ENCODE data around the gene ZNF451. TPM values are rescaled to one million over a fixed set of nuclear protein-coding genes. Genes with fewer than 3 reads are reported as not detected.
"Not testable (repeated sequence)": the region's sequence is repeated elsewhere in the genome, so short reads cannot be mapped to it uniquely, and the experiment has no call there.

The ZNF451 gene
- 56.9 TPM for total RNA-seq

- H3K27ac ChIP-seq (ENCODE audit: low read depth, low read length) = peak within 1 kb of the TSS; percentile 70
- peak within 1 kb of the TSS; percentile 79 to 84 (median 81) for H3K9ac ChIP-seq (ENCODE audit: low read depth in 1 of 3, low read length in 3 of 3)
These were observed at the start of gene ZNF451 for GRCh38 chr6:57089687-57090457. Gene ZNF451 (plus strand): TSS chr6:57090188. CDS start chr6:57090254, 66 bp downstream.

GRCh38 chr6:57044061-57044460 lies 45.9 kb upstream of the ZNF451 start:
- H3K4me1 ChIP-seq (ENCODE audit: control insufficient read depth in 3 of 3, insufficient read depth in 3 of 3, low read length in 3 of 3); H3K9me3 ChIP-seq (ENCODE audit: control insufficient read depth in 3 of 3, low read length in 3 of 3); H3K9ac ChIP-seq (ENCODE audit: low read depth in 1 of 3, low read length in 3 of 3); H3K36me3 ChIP-seq (ENCODE audit: control insufficient read depth in 3 of 3, insufficient read depth in 3 of 3, low read length in 3 of 3); H3K27ac ChIP-seq (ENCODE audit: low read depth, low read length); H3K4me3 ChIP-seq (ENCODE audit: low read length in 3 of 3): not testable (repeated sequence)
- peaks cover 0 to 12% (median 11%) of the 10 kb centered on the region in 3 donors for H3K27me3 ChIP-seq (ENCODE audit: control insufficient read depth in 3 of 3, insufficient read depth in 3 of 3, low read length in 3 of 3)

More at GRCh38 chr6:57089687-57090457, at the start of gene ZNF451:
- peak within 1 kb of the TSS; percentile 69 to 84 (median 73) for H3K4me3 ChIP-seq (ENCODE audit: low read length in 3 of 3)
- H3K9me3 ChIP-seq (ENCODE audit: control insufficient read depth in 3 of 3, low read length in 3 of 3) = no peaks in the 10 kb centered on the region
- H3K4me1 ChIP-seq (ENCODE audit: control insufficient read depth in 3 of 3, insufficient read depth in 3 of 3, low read length in 3 of 3) = peaks cover 6 to 13% (median 10%) of the 10 kb centered on the region in 3 donors
- H3K36me3 ChIP-seq (ENCODE audit: control insufficient read depth in 3 of 3, insufficient read depth in 3 of 3, low read length in 3 of 3) = peaks cover 0 to 2% (median 0%) of the 10 kb centered on the region in 3 donors
- H3K27me3 ChIP-seq (ENCODE audit: control insufficient read depth in 3 of 3, insufficient read depth in 3 of 3, low read length in 3 of 3) = no peaks in the 10 kb centered on the region

GRCh38 chr6:57044568-57044967 lies 45.4 kb upstream of the ZNF451 start:
- Histone ChIP-seq H3K4me3 (ENCODE audit: low read length in 3 of 3) (no peak overlapping the region), H3K36me3 (ENCODE audit: control insufficient read depth in 3 of 3, insufficient read depth in 3 of 3, low read length in 3 of 3) (no peaks in the 10 kb centered on the region), H3K4me1 (ENCODE audit: control insufficient read depth in 3 of 3, insufficient read depth in 3 of 3, low read length in 3 of 3) (no peaks in the 10 kb centered on the region), H3K27ac (ENCODE audit: low read depth, low read length) (no peak overlapping the region), H3K9ac (ENCODE audit: low read depth in 1 of 3, low read length in 3 of 3) (no peak overlapping the region), H3K27me3 (ENCODE audit: control insufficient read depth in 3 of 3, insufficient read depth in 3 of 3, low read length in 3 of 3) (peaks cover 0 to 12% (median 11%) of the 10 kb centered on the region in 3 donors), H3K9me3 (ENCODE audit: control insufficient read depth in 3 of 3, low read length in 3 of 3) (no peaks in the 10 kb centered on the region)

GRCh38 chr6:57046332-57047256 lies 43.4 kb upstream of the ZNF451 start, which contains the start of gene KIAA1586:
Gene KIAA1586 (plus strand): TSS chr6:57046693. CDS start chr6:57046756, 63 bp downstream.
- not testable (repeated sequence) for H3K36me3 ChIP-seq (ENCODE audit: control insufficient read depth in 3 of 3, insufficient read depth in 3 of 3, low read length in 3 of 3); H3K27me3 ChIP-seq (ENCODE audit: control insufficient read depth in 3 of 3, insufficient read depth in 3 of 3, low read length in 3 of 3); H3K4me1 ChIP-seq (ENCODE audit: control insufficient read depth in 3 of 3, insufficient read depth in 3 of 3, low read length in 3 of 3); H3K9me3 ChIP-seq (ENCODE audit: control insufficient read depth in 3 of 3, low read length in 3 of 3)
- Histone ChIP-seq H3K4me3 (ENCODE audit: low read length in 3 of 3) (peak within 1 kb of the TSS; percentile 72 to 78 (median 77)), H3K27ac (ENCODE audit: low read depth, low read length) (peak within 1 kb of the TSS; percentile 40), H3K9ac (ENCODE audit: low read depth in 1 of 3, low read length in 3 of 3) (peak within 1 kb of the TSS; percentile 61 to 73 (median 70))

- not testable (repeated sequence) for H3K4me1 ChIP-seq (ENCODE audit: control insufficient read depth in 3 of 3, insufficient read depth in 3 of 3, low read length in 3 of 3); H3K27ac ChIP-seq (ENCODE audit: low read depth, low read length); H3K4me3 ChIP-seq (ENCODE audit: low read length in 3 of 3); H3K36me3 ChIP-seq (ENCODE audit: control insufficient read depth in 3 of 3, insufficient read depth in 3 of 3, low read length in 3 of 3); H3K9me3 ChIP-seq (ENCODE audit: control insufficient read depth in 3 of 3, low read length in 3 of 3); H3K27me3 ChIP-seq (ENCODE audit: control insufficient read depth in 3 of 3, insufficient read depth in 3 of 3, low read length in 3 of 3); H3K9ac ChIP-seq (ENCODE audit: low read depth in 1 of 3, low read length in 3 of 3)
These were observed 42.8 kb upstream of the ZNF451 start for GRCh38 chr6:57047257-57047585.

- not testable (repeated sequence) for H3K27ac ChIP-seq (ENCODE audit: low read depth, low read length); H3K27me3 ChIP-seq (ENCODE audit: control insufficient read depth in 3 of 3, insufficient read depth in 3 of 3, low read length in 3 of 3); H3K4me1 ChIP-seq (ENCODE audit: control insufficient read depth in 3 of 3, insufficient read depth in 3 of 3, low read length in 3 of 3); H3K9ac ChIP-seq (ENCODE audit: low read depth in 1 of 3, low read length in 3 of 3); H3K9me3 ChIP-seq (ENCODE audit: control insufficient read depth in 3 of 3, low read length in 3 of 3); H3K36me3 ChIP-seq (ENCODE audit: control insufficient read depth in 3 of 3, insufficient read depth in 3 of 3, low read length in 3 of 3); H3K4me3 ChIP-seq (ENCODE audit: low read length in 3 of 3)
These were observed 42.1 kb upstream of the ZNF451 start for GRCh38 chr6:57047859-57048258.

GRCh38 chr6:57048577-57048976 lies 41.4 kb upstream of the ZNF451 start:
- H3K36me3 ChIP-seq (ENCODE audit: control insufficient read depth in 3 of 3, insufficient read depth in 3 of 3, low read length in 3 of 3) = peaks cover 6 to 16% (median 12%) of the 10 kb centered on the region in 3 donors
- H3K9ac ChIP-seq (ENCODE audit: low read depth in 1 of 3, low read length in 3 of 3) = no peak overlapping the region
- no peaks in the 10 kb centered on the region for H3K9me3 ChIP-seq (ENCODE audit: control insufficient read depth in 3 of 3, low read length in 3 of 3)
- no peaks in the 10 kb centered on the region for H3K4me1 ChIP-seq (ENCODE audit: control insufficient read depth in 3 of 3, insufficient read depth in 3 of 3, low read length in 3 of 3)
- no peak overlapping the region for H3K27ac ChIP-seq (ENCODE audit: low read depth, low read length)
- H3K4me3 ChIP-seq (ENCODE audit: low read length in 3 of 3) = no peak overlapping the region
- no peaks in the 10 kb centered on the region for H3K27me3 ChIP-seq (ENCODE audit: control insufficient read depth in 3 of 3, insufficient read depth in 3 of 3, low read length in 3 of 3)

GRCh38 chr6:57063847-57064246 lies 26.1 kb upstream of the ZNF451 start:
- Histone ChIP-seq H3K9ac (ENCODE audit: low read depth in 1 of 3, low read length in 3 of 3) (no peak overlapping the region), H3K36me3 (ENCODE audit: control insufficient read depth in 3 of 3, insufficient read depth in 3 of 3, low read length in 3 of 3) (peaks cover 3 to 20% (median 16%) of the 10 kb centered on the region in 3 donors)

GRCh38 chr6:57064809-57065208 lies 25.2 kb upstream of the ZNF451 start:
- no peak overlapping the region for H3K4me3 ChIP-seq (ENCODE audit: low read length in 3 of 3)
- H3K4me1 ChIP-seq (ENCODE audit: control insufficient read depth in 3 of 3, insufficient read depth in 3 of 3, low read length in 3 of 3) = no peaks in the 10 kb centered on the region
- H3K27ac ChIP-seq (ENCODE audit: low read depth, low read length) = no peak overlapping the region
- no peaks in the 10 kb centered on the region for H3K27me3 ChIP-seq (ENCODE audit: control insufficient read depth in 3 of 3, insufficient read depth in 3 of 3, low read length in 3 of 3)
- peak overlapping the region in 1 of 3 donors; percentile 20 for H3K9ac ChIP-seq (ENCODE audit: low read depth in 1 of 3, low read length in 3 of 3)
- H3K9me3 ChIP-seq (ENCODE audit: control insufficient read depth in 3 of 3, low read length in 3 of 3) = no peaks in the 10 kb centered on the region
- H3K36me3 ChIP-seq (ENCODE audit: control insufficient read depth in 3 of 3, insufficient read depth in 3 of 3, low read length in 3 of 3) = peaks cover 3 to 20% (median 12%) of the 10 kb centered on the region in 3 donors

More at GRCh38 chr6:57063847-57064246, 26.1 kb upstream of the ZNF451 start:
- H3K27me3 ChIP-seq (ENCODE audit: control insufficient read depth in 3 of 3, insufficient read depth in 3 of 3, low read length in 3 of 3) = no peaks in the 10 kb centered on the region
- no peaks in the 10 kb centered on the region for H3K9me3 ChIP-seq (ENCODE audit: control insufficient read depth in 3 of 3, low read length in 3 of 3)
- no peak overlapping the region for H3K27ac ChIP-seq (ENCODE audit: low read depth, low read length)
- H3K4me3 ChIP-seq (ENCODE audit: low read length in 3 of 3) = no peak overlapping the region
- H3K4me1 ChIP-seq (ENCODE audit: control insufficient read depth in 3 of 3, insufficient read depth in 3 of 3, low read length in 3 of 3) = no peaks in the 10 kb centered on the region

GRCh38 chr6:57068061-57068460 lies 21.9 kb upstream of the ZNF451 start:
- H3K27me3 ChIP-seq (ENCODE audit: control insufficient read depth in 3 of 3, insufficient read depth in 3 of 3, low read length in 3 of 3) = no peaks in the 10 kb centered on the region
- no peak overlapping the region for H3K9ac ChIP-seq (ENCODE audit: low read depth in 1 of 3, low read length in 3 of 3)
- H3K36me3 ChIP-seq (ENCODE audit: control insufficient read depth in 3 of 3, insufficient read depth in 3 of 3, low read length in 3 of 3) = peaks cover 0 to 12% (median 3%) of the 10 kb centered on the region in 3 donors
- no peak overlapping the region for H3K4me3 ChIP-seq (ENCODE audit: low read length in 3 of 3)
- H3K27ac ChIP-seq (ENCODE audit: low read depth, low read length) = no peak overlapping the region
- H3K9me3 ChIP-seq (ENCODE audit: control insufficient read depth in 3 of 3, low read length in 3 of 3) = no peaks in the 10 kb centered on the region
- H3K4me1 ChIP-seq (ENCODE audit: control insufficient read depth in 3 of 3, insufficient read depth in 3 of 3, low read length in 3 of 3) = no peaks in the 10 kb centered on the region

Data from skeletal muscle tissue (tissue), 4 donors.